Transverse colon (tissue), 4 donors: ENCODE measurements around the gene OBSCN. TPM values are rescaled to one million over a fixed set of nuclear protein-coding genes. Genes with fewer than 3 reads are reported as not detected.

Experiments
- DNase-seq: peaks from one replicate; pipeline ENCODE4 v3.0.0-alpha.2; 2019
- H3K27ac ChIP-seq, 4 donors: fragments of 200-600 bp; sonication (generic); 2 replicates each; pipeline ENCODE4 v1.5.1; 2016 to 2018; ENCODE audit warnings: inconsistent platforms in 4 of 4
- H3K27me3 ChIP-seq: fragments of 200-600 bp; sonication (generic); 2 replicates; pipeline ENCODE4 v1.5.1; 2017; ENCODE audit warnings: inconsistent platforms
- H3K36me3 ChIP-seq, 4 donors: fragments of 200-600 bp; sonication (generic); 2 replicates each; pipeline ENCODE4 v1.5.1; 2017 to 2019; ENCODE audit warnings: inconsistent platforms in 4 of 4
- H3K4me1 ChIP-seq, 4 donors: fragments of 200-600 bp; sonication (generic); 2 replicates each; pipeline ENCODE4 v1.5.1; 2017 to 2020; ENCODE audit warnings: inconsistent platforms in 4 of 4
- H3K4me3 ChIP-seq, 4 donors: fragments of 200-600 bp; sonication (generic); 1 replicate in 1 of 4; 2 replicates in 3 of 4; pipeline versions ENCODE4 v1.5.1 to v1.6.1; 2017 to 2019; ENCODE audit warnings: inconsistent platforms in 4 of 4
- H3K9me3 ChIP-seq, 2 donors: fragments of 200-600 bp; sonication (generic); 2 replicates each; pipeline ENCODE4 v1.5.1; 2017 to 2019; ENCODE audit warnings: inconsistent platforms in 2 of 2
- CTCF ChIP-seq, 5 experiments: fragments of 200-600 bp in 3 of 5; fragments of 450-650 bp in 2 of 5; sonication (generic) in 3 of 5; IDR thresholded peaks; 1 replicate in 2 of 5; 2 replicates in 3 of 5; pipeline ENCODE4 v1.5.1; 2016 to 2017; ENCODE audit warnings: antibody characterized with exemption in 5 of 5, inconsistent platforms in 3 of 5, mild to moderate bottlenecking in 2 of 5, moderate library complexity in 1 of 5
- EP300 ChIP-seq: sonication (generic); formaldehyde crosslinking; IDR thresholded peaks from one replicate; pipeline ENCODE4 v1.6.1; 2017; ENCODE audit warnings: antibody characterized with exemption, low read depth
- POLR2A ChIP-seq: fragments of 450-650 bp; IDR thresholded peaks from one replicate; pipeline ENCODE4 v1.6.1; 2016; ENCODE audit warnings: antibody characterized with exemption, mild to moderate bottlenecking, moderate library complexity
- POLR2AphosphoS5 ChIP-seq, 3 donors: sonication (generic); formaldehyde crosslinking; IDR thresholded peaks; one replicate each; pipeline ENCODE4 v1.6.1; 2016; ENCODE audit warnings: antibody characterized with exemption in 3 of 3
- WGBS, 2 donors: methylation state at CpG; one replicate each; pipeline ENCODE4 v1.1.5; 2018; ENCODE audit warnings: low coverage in 1 of 2; 5-methylcytosine and 5-hydroxymethylcytosine counted together
- in situ Hi-C, 4 donors: fragments of 200-750 bp; cut with MboI; loops; one replicate each; pipeline versions ENCODE4 v1.15.0 to v1.15.1; 2017; ENCODE audit warnings: low sequenced_read_pairs in 3 of 4, low pct_ligation_motif_present in 1 of 4, low pct_unique_long_range_greater_than_20kb in 1 of 4
- intact Hi-C: fragments of 100-400 bp; cut with DNase I; formaldehyde crosslinking; loops from one replicate; pipeline ENCODE4 v1.15.1; 2023; ENCODE audit warnings: low total_unique reads
- total RNA-seq, 4 donors: library from RNA; depleted of rRNA; stranded (reverse); fragments of >200 nt; gene quantifications; one replicate each; pipeline ENCODE4 v1.1.0, GENCODE V29; 2016

The OBSCN gene
- total RNA-seq, 4 donors from 2014 or later, result 11.9 to 21.7 (median 15.8) TPM

GRCh38 chr1:228315484-228315944 is 107.7 kb downstream of the OBSCN start:
- WGBS, 2 donors, result 91% methylated on average over 16 of the region's 17 CpGs; no CpG with 5 or more reads in 1 of the 2 donors
- H3K9me3 ChIP-seq, result no peaks in the 10 kb centered on the region
- no peak for TF ChIP-seq CTCF (IDR thresholded peaks at IDR 0.05)
- TF ChIP-seq EP300, result no peak
- no peak for TF ChIP-seq POLR2A
- no peak for TF ChIP-seq POLR2AphosphoS5 (IDR thresholded peaks at IDR 0.05)
- no peaks in the 10 kb centered on the region for H3K4me1 ChIP-seq
- in situ Hi-C loops, result no loop called here
- H3K4me3 ChIP-seq, result no peak overlapping the region
- no peak overlapping the region for H3K27ac ChIP-seq
- no peaks in the 10 kb centered on the region for H3K27me3 ChIP-seq
- no peaks in the 10 kb centered on the region for H3K36me3 ChIP-seq
- no peak for DNase-seq
- intact Hi-C loops, result no loop called here

- H3K4me1 ChIP-seq, result no peaks in the 10 kb centered on the region
- H3K4me3 ChIP-seq, result no peak overlapping the region
- TF ChIP-seq EP300, result no peak
- no peak for TF ChIP-seq POLR2AphosphoS5 (IDR thresholded peaks at IDR 0.05)
- no peak for TF ChIP-seq CTCF (IDR thresholded peaks at IDR 0.05)
- TF ChIP-seq POLR2A, result no peak
- no peaks in the 10 kb centered on the region for H3K9me3 ChIP-seq
- no peak for DNase-seq
- 78 to 89% methylated on average over 8 to 38 of the region's 40 CpGs for WGBS, 2 donors
- no peaks in the 10 kb centered on the region for H3K36me3 ChIP-seq
- intact Hi-C loops (no loop called here), in situ Hi-C loops (no loop called here)
- no peaks in the 10 kb centered on the region for H3K27me3 ChIP-seq
- H3K27ac ChIP-seq, result no peak overlapping the region
These were observed 108.2 kb downstream of the OBSCN start for GRCh38 chr1:228315945-228316588.

GRCh38 chr1:228316589-228317387 is 108.9 kb downstream of the OBSCN start:
- Histone ChIP-seq H3K9me3 (no peaks in the 10 kb centered on the region), H3K4me1 (no peaks in the 10 kb centered on the region), H3K36me3 (no peaks in the 10 kb centered on the region), H3K27me3 (no peaks in the 10 kb centered on the region), H3K27ac (no peak overlapping the region), H3K4me3 (no peak overlapping the region)
- WGBS, 2 donors, result 93 to 100% methylated on average over 1 to 46 of the region's 47 CpGs
- TF ChIP-seq EP300, result no peak
- TF ChIP-seq CTCF (IDR thresholded peaks at IDR 0.05), result no peak
- TF ChIP-seq POLR2AphosphoS5 (IDR thresholded peaks at IDR 0.05), result no peak
- TF ChIP-seq POLR2A, result no peak
- in situ Hi-C loops, result no loop called here
- intact Hi-C loops, result no loop called here
- no peak for DNase-seq

- Histone ChIP-seq H3K36me3 (no peaks in the 10 kb centered on the region), H3K9me3 (no peaks in the 10 kb centered on the region), H3K4me1 (no peaks in the 10 kb centered on the region), H3K27me3 (no peaks in the 10 kb centered on the region), H3K27ac (no peak overlapping the region), H3K4me3 (no peak overlapping the region)
- in situ Hi-C loops (no loop called here), intact Hi-C loops (no loop called here)
- no peak for DNase-seq
- WGBS, 2 donors, result 76% methylated on average over 9 of the region's 14 CpGs; no CpG with 5 or more reads in 1 of the 2 donors
- TF ChIP-seq EP300, result no peak
- TF ChIP-seq POLR2AphosphoS5 (IDR thresholded peaks at IDR 0.05), result no peak
- TF ChIP-seq POLR2A, result no peak
- TF ChIP-seq CTCF (IDR thresholded peaks at IDR 0.05), result no peak
These were observed 109.6 kb downstream of the OBSCN start for GRCh38 chr1:228317411-228317828.
